ENCODE measurements around the gene FN1. TPM values are rescaled to one million over a fixed set of nuclear protein-coding genes. Genes with fewer than 3 reads are reported as not detected.

The FN1 gene
- total RNA-seq, 3 donors from 2014 or later (not counting 1 experiment from before 2014, with no cell fraction given) = 0.30 TPM; not detected in 2

DNA sequence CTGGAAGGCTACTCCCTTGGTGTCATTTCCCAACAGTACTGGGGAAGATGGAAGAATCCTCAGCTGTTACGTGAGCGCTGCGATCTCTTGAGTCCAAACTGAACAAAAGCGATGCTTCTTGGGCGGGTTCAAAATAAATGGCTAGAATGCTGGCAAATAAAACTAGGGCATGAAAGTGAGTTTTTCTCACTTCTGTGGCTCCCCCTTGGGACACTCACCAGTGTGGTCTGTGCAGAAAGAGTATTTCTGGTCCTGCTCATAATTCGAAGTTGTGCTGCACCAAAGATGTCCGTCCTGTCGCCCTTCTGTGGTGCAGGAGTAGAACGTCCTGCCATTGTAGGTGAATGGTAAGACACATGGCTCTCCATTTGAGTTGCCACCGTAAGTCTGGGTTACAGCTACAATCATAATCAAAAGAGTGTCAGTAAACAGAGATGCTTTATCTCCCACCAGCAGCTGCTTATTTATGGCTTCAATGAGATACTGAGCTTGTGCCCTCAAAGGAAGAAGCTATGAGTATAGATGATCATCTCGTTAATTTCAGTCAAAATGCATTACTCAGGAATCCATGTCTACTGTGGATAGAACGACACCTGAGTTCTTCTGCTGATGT lies 11.8 kb downstream of the FN1 start:
- H3K27me3 Mint-ChIP-seq (ENCODE audit: low read depth in 2 of 2) = peaks cover 20 to 53% of the 10 kb centered on the region in 2 donors
- no peak overlapping the region for H3K27ac ChIP-seq (ENCODE audit: low read length)
- no peak overlapping the region for H3K27ac Mint-ChIP-seq
- no peaks in the 10 kb centered on the region for H3K27me3 ChIP-seq (ENCODE audit: control insufficient read depth, insufficient read depth, low read length)
- no peaks in the 10 kb centered on the region for H3K4me1 ChIP-seq (ENCODE audit: control insufficient read depth, insufficient read depth, low read length)
- no peak overlapping the region for H3K4me3 ChIP-seq (ENCODE audit: low read length)
- H3K4me3 Mint-ChIP-seq = no peak overlapping the region
- no peaks in the 10 kb centered on the region for H3K4me1 Mint-ChIP-seq
- H3K9me3 ChIP-seq (ENCODE audit: control insufficient read depth, insufficient read depth, low read length) = no peaks in the 10 kb centered on the region
- intact Hi-C loops (cut with micrococcal nuclease) = no loop called here
- 94% methylated on average over 12 of the region's 12 CpGs for WGBS (ENCODE audit: insufficient coverage)
- H3K36me3 ChIP-seq (ENCODE audit: control insufficient read depth, insufficient read depth, low read length) = no peaks in the 10 kb centered on the region
- DNase-seq = no peak
- no peaks in the 10 kb centered on the region for H3K36me3 Mint-ChIP-seq
- H3K9me3 Mint-ChIP-seq = no peaks in the 10 kb centered on the region
- TF ChIP-seq CTCF (IDR thresholded peaks at IDR 0.05) = no peak
- no peak for ATAC-seq

GRCh38 chr2:215423234-215423633 lies 12.6 kb downstream of the FN1 start:
- no peak for TF ChIP-seq CTCF (IDR thresholded peaks at IDR 0.05)
- intact Hi-C loops (cut with micrococcal nuclease) = no loop called here
- H3K4me3 Mint-ChIP-seq = no peak overlapping the region
- no peaks in the 10 kb centered on the region for H3K27me3 ChIP-seq (ENCODE audit: control insufficient read depth, insufficient read depth, low read length)
- H3K9me3 Mint-ChIP-seq = no peaks in the 10 kb centered on the region
- no peak for DNase-seq
- H3K4me1 Mint-ChIP-seq = no peaks in the 10 kb centered on the region
- no peaks in the 10 kb centered on the region for H3K36me3 Mint-ChIP-seq
- peaks cover 15 to 50% of the 10 kb centered on the region in 2 donors for H3K27me3 Mint-ChIP-seq (ENCODE audit: low read depth in 2 of 2)
- H3K4me1 ChIP-seq (ENCODE audit: control insufficient read depth, insufficient read depth, low read length) = no peaks in the 10 kb centered on the region
- no peak overlapping the region for H3K27ac Mint-ChIP-seq
- H3K9me3 ChIP-seq (ENCODE audit: control insufficient read depth, insufficient read depth, low read length) = no peaks in the 10 kb centered on the region
- no peak overlapping the region for H3K4me3 ChIP-seq (ENCODE audit: low read length)
- H3K36me3 ChIP-seq (ENCODE audit: control insufficient read depth, insufficient read depth, low read length) = no peaks in the 10 kb centered on the region
- ATAC-seq = no peak
- WGBS (ENCODE audit: insufficient coverage) = 9% methylated on average over 2 of the region's 3 CpGs
- no peak overlapping the region for H3K27ac ChIP-seq (ENCODE audit: low read length)

- DNase-seq (no peak), ATAC-seq (no peak)
- Histone ChIP-seq H3K27ac (ENCODE audit: low read length) (no peak overlapping the region), H3K9me3 (ENCODE audit: control insufficient read depth, insufficient read depth, low read length) (no peaks in the 10 kb centered on the region), H3K4me1 (ENCODE audit: control insufficient read depth, insufficient read depth, low read length) (no peaks in the 10 kb centered on the region), H3K36me3 (ENCODE audit: control insufficient read depth, insufficient read depth, low read length) (no peaks in the 10 kb centered on the region), H3K27me3 (ENCODE audit: control insufficient read depth, insufficient read depth, low read length) (no peaks in the 10 kb centered on the region), H3K4me3 (ENCODE audit: low read length) (no peak overlapping the region)
- no peaks in the 10 kb centered on the region for H3K4me1 Mint-ChIP-seq
- H3K27ac Mint-ChIP-seq = no peak overlapping the region
- 92% methylated on average over 2 of the region's 4 CpGs for WGBS (ENCODE audit: insufficient coverage)
- no peaks in the 10 kb centered on the region for H3K9me3 Mint-ChIP-seq
- H3K27me3 Mint-ChIP-seq (ENCODE audit: low read depth in 2 of 2) = peaks cover 12 to 48% of the 10 kb centered on the region in 2 donors
- H3K36me3 Mint-ChIP-seq = no peaks in the 10 kb centered on the region
- no peak overlapping the region for H3K4me3 Mint-ChIP-seq
- TF ChIP-seq CTCF (IDR thresholded peaks at IDR 0.05) = no peak
- intact Hi-C loops (cut with micrococcal nuclease) = no loop called here
These were observed 13.2 kb downstream of the FN1 start for GRCh38 chr2:215422676-215423075.

DNA sequence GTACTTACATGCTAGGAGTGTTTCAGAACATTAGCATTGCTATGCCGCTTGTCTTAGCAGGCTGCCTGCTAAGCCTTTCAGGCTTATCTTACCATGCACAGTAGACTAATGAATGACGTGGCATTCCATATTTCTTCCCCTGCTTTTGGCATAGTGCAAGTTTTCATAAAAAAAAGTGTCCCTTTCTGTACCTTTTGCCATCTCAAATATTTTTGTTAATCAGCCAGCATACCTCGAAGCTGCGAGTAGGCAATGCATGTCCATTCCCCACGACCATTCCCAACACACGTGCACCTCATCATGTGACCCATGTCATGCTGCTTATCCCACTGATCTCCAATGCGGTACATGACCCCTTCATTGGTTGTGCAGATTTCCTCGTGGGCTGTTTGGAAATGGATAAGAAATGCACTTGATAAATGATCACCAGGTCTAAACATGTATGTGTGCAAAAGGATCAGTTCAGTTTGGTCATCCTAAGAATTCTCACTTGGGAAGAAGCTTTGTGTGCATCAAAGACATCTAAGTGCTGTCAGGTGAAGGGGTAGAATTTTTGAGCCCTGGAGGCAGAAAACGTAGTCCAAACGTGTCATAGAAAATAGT lies 13.9 kb downstream of the FN1 start:
- ATAC-seq (no peak), DNase-seq (no peak)
- Histone ChIP-seq H3K9me3 (ENCODE audit: control insufficient read depth, insufficient read depth, low read length) (no peaks in the 10 kb centered on the region), H3K4me1 (ENCODE audit: control insufficient read depth, insufficient read depth, low read length) (no peaks in the 10 kb centered on the region), H3K36me3 (ENCODE audit: control insufficient read depth, insufficient read depth, low read length) (no peaks in the 10 kb centered on the region), H3K27me3 (ENCODE audit: control insufficient read depth, insufficient read depth, low read length) (no peaks in the 10 kb centered on the region), H3K4me3 (ENCODE audit: low read length) (no peak overlapping the region), H3K27ac (ENCODE audit: low read length) (no peak overlapping the region)
- Mint-ChIP-seq H3K4me3 (no peak overlapping the region), H3K36me3 (no peaks in the 10 kb centered on the region), H3K27ac (no peak overlapping the region), H3K27me3 (ENCODE audit: low read depth in 2 of 2) (peaks cover 14 to 53% of the 10 kb centered on the region in 2 donors), H3K4me1 (no peaks in the 10 kb centered on the region), H3K9me3 (no peaks in the 10 kb centered on the region)
- intact Hi-C loops (cut with micrococcal nuclease) = no loop called here
- TF ChIP-seq CTCF (IDR thresholded peaks at IDR 0.05) = no peak
- WGBS (ENCODE audit: insufficient coverage) = 88% methylated on average over 8 of the region's 10 CpGs
